Mucosa of descending colon (tissue), 3 donors: ENCODE measurements around the gene EFCAB8. TPM values are rescaled to one million over a fixed set of nuclear protein-coding genes. Genes with fewer than 3 reads are reported as not detected.

ENCODE experiments used
- ATAC-seq: fragments of 200-7000 bp; cut with Tn5 transposase; one replicate; pipeline ENCODE4 v1.9.1; 2020; ENCODE audit warnings: mild to moderate bottlenecking, moderate library complexity
- DNase-seq, 3 donors: peaks; one replicate each; pipeline ENCODE4 v3.0.0-alpha.2; 2020
- H3K36me3 ChIP-seq: fragments of 200-600 bp; one replicate; pipeline ENCODE4 v1.8.0; 2021; ENCODE audit warnings: low read depth, mild to moderate bottlenecking
- H3K4me1 ChIP-seq: fragments of 200-600 bp; one replicate; pipeline ENCODE4 v1.8.0; 2021; ENCODE audit warnings: low read depth, mild to moderate bottlenecking
- H3K4me3 ChIP-seq: fragments of 200-600 bp; one replicate; pipeline ENCODE4 v1.8.0; 2021; ENCODE audit warnings: mild to moderate bottlenecking
- H3K9me3 ChIP-seq: fragments of 200-600 bp; one replicate; pipeline ENCODE4 v1.8.0; 2021; ENCODE audit warnings: mild to moderate bottlenecking
- CTCF ChIP-seq: fragments of 200-600 bp; IDR thresholded peaks from one replicate; pipeline ENCODE4 v1.8.0; 2022; ENCODE audit warnings: antibody characterized with exemption, mild to moderate bottlenecking
- intact Hi-C, 2 donors: fragments of 100-400 bp; cut with DNase I in 1 of 2; cut with micrococcal nuclease in 1 of 2; formaldehyde crosslinking; loops; one replicate each; pipeline versions ENCODE4 v1.11.0 to v1.11.1; 2022; cut with DNase I, micrococcal nuclease
- total RNA-seq, 3 donors: library from RNA; stranded (reverse); fragmentation: NEBNext Ultra II Directional in 2 of 3; extraction: Animal tissue kit (Norgen Biotek cat#: 25700) in 2 of 3; gene quantifications; one replicate each; pipeline versions ENCODE4 v1.2.1 to v1.2.4, GENCODE V29; 2021 to 2023
- donor health status: DM: no; HTN: no; CAD: no; lungs with moderate emphysema.
- donor health status: DM: no; HTN: no; CAD: no.
- donor health status: DM: no; HTN: yes; CAD: no.

The EFCAB8 gene
- total RNA-seq, 3 donors from 2014 or later: 0.17 to 0.66 TPM; not detected in 1

GRCh38 chr20:32888636-32889035, 29.9 kb downstream of the EFCAB8 start:
- Histone ChIP-seq H3K4me1 (no peaks in the 10 kb centered on the region), H3K36me3 (no peaks in the 10 kb centered on the region), H3K4me3 (no peak overlapping the region), H3K9me3 (no peaks in the 10 kb centered on the region)
- no peak for TF ChIP-seq CTCF
- DNase-seq (no peak), ATAC-seq (no peak)
- intact Hi-C loops: no loop called here

GRCh38 chr20:32889281-32889680, 30.6 kb downstream of the EFCAB8 start:
- DNase-seq (no peak), ATAC-seq (no peak)
- no peak for TF ChIP-seq CTCF
- Histone ChIP-seq H3K4me1 (no peaks in the 10 kb centered on the region), H3K36me3 (no peaks in the 10 kb centered on the region), H3K4me3 (no peak overlapping the region), H3K9me3 (no peaks in the 10 kb centered on the region)
- intact Hi-C loops: no loop called here

- no peak for ATAC-seq
- TF ChIP-seq CTCF: no peak
- H3K36me3 ChIP-seq: no peaks in the 10 kb centered on the region
These were observed 32.8 kb downstream of the EFCAB8 start for GRCh38 chr20:32891491-32891890.

GRCh38 chr20:32891926-32892660, 33.4 kb downstream of the EFCAB8 start:
- no peaks in the 10 kb centered on the region for H3K4me1 ChIP-seq
- no peaks in the 10 kb centered on the region for H3K36me3 ChIP-seq
- no peak for DNase-seq
- ATAC-seq: no peak
- H3K9me3 ChIP-seq: no peaks in the 10 kb centered on the region
- intact Hi-C loops: no loop called here
- no peak for TF ChIP-seq CTCF
- H3K4me3 ChIP-seq: no peak overlapping the region

More at GRCh38 chr20:32891491-32891890, 32.8 kb downstream of the EFCAB8 start:
- Histone ChIP-seq H3K4me3 (no peak overlapping the region), H3K9me3 (no peaks in the 10 kb centered on the region), H3K4me1 (no peaks in the 10 kb centered on the region)
- intact Hi-C loops: no loop called here
- DNase-seq: no peak

GRCh38 chr20:32893263-32894025, 34.7 kb downstream of the EFCAB8 start:
- Histone ChIP-seq H3K4me1 (no peaks in the 10 kb centered on the region), H3K4me3 (no peak overlapping the region), H3K36me3 (no peaks in the 10 kb centered on the region), H3K9me3 (no peaks in the 10 kb centered on the region)
- ATAC-seq: no peak
- DNase-seq: no peak
- no peak for TF ChIP-seq CTCF
- intact Hi-C loops: no loop called here
